Hematopoietic multipotent progenitor cell (in vitro differentiated cells): ENCODE measurements around the gene APELA. TPM values are rescaled to one million over a fixed set of nuclear protein-coding genes. Genes with fewer than 3 reads are reported as not detected.
"Not testable (repeated sequence)": the region's sequence is repeated elsewhere in the genome, so short reads cannot be mapped to it uniquely, and the experiment has no call there.

Experiments
- DNase-seq, 3 donors: peaks; one replicate each; pipeline ENCODE4 v3.0.0-alpha.2; 2011 to 2015; ENCODE audit warnings: low read depth in 2 of 3, low spot score in 2 of 3
- total RNA-seq: library from RNA; depleted of rRNA; stranded (reverse); fragments of >200 nt; gene quantifications from one replicate; pipeline ENCODE4 v1.2.3, GENCODE V29; 2012

APELA gene, protein sequence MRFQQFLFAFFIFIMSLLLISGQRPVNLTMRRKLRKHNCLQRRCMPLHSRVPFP
- not detected for total RNA-seq

- DNase-seq = no peak
These were observed at the start of gene APELA for GRCh38 chr4:164876700-164877324. TSS of gene APELA (plus strand) at chr4:164877178. CDS start at chr4:164877332, 154 bp downstream.

- DNase-seq = no peak
These were observed 48.0 kb upstream of the APELA start for GRCh38 chr4:164828955-164829354.

- no peak for DNase-seq
These were observed 30.4 kb upstream of the APELA start for GRCh38 chr4:164846566-164846965.

GRCh38 chr4:164847016-164847415 is 30.0 kb upstream of the APELA start:
- DNase-seq = no peak

GRCh38 chr4:164847967-164848649 is 28.9 kb upstream of the APELA start:
- no peak for DNase-seq

DNA sequence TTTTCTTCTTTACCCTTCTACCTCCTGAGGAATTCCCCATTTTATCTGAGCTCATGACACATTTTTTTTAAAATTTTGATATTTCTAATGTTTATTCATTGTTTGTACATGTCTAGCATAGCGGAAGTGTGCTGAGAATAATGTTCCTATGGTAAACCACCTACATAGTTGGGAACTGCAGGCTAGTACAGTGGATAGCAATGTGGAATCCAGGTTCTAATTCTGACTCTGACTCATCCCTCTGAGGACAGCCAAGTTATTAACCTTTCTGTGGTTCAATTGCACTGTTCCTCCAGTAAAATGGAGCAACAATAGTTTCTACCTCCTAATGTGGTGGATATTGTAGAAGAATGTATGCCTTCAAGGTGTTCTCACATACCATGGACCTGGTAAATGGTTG is 20.6 kb upstream of the APELA start:
- no peak for DNase-seq

GRCh38 chr4:164866817-164867490 is 10.0 kb upstream of the APELA start:
- no peak for DNase-seq

DNA sequence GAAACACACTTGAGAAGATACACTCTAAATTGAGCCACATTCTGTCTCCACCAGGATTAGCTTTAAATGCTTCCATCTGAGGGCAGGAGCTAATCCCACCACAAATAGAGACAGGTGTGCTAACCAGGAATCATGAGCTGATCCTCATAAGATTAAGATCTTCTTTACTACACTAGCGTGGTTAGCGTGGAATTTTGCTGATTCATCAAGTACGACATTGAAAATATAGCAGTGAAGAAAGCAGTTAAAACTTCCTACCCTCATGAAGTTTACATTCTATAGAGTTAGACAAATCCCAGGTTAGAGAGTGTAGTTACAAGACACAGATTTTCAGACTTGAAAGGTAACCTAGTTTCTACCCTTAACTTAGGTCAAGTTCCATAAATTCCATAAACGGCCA is 5.3 kb upstream of the APELA start:
- no peak for DNase-seq

DNA sequence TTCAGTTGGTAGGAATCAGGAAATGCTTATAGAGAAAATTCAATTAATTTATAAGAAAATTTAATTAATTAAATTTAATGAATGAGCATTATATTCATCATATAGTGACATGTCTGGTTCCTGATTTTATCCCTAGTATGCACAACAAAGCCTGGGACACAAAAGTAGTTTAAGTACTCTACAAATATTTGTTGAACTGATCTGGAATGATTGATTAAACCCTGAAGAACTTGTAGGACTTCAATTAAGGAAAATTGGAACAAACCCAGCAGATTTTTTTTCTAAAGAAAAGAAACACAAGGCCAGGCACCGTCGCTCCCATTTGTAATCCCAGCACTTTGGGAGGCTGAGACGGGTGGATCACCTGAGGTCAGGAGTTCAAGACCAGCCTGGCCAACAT is 4.5 kb upstream of the APELA start:
- no peak for DNase-seq

- no peak for DNase-seq
These were observed 2.2 kb upstream of the APELA start for GRCh38 chr4:164874789-164875188.

GRCh38 chr4:164880489-164881262 is 3.7 kb downstream of the APELA start:
- DNase-seq = no peak

DNA sequence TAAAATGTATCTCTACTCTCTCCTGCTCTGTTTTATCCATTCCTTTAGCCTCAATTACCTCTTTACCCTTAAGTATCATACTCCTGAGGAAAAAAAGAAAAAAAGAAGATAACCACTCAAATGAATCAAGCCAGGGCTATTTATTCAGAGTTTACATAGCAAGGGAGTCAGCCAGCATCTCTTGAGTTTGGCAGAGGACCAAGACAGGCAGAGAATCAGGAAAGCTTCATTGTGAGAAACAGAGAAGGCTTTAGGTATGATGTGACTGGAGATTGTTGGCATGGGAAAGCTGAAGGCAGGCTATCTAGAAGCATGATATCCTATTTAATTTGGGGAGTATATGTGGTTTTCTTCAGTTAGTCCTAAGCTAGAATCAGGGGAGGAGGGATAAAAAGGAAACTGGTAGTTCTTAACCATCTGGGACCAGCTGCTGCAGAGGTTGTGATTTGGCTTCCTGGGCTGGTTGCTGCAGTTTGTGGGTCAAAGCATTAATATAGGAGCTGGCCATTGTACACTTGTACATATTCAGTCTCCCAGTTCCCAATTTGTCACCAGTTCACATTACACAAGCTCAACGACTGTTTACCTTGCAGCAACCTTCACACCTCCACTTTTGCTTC is 11.2 kb downstream of the APELA start:
- no peak for DNase-seq

GRCh38 chr4:164890691-164891090 is 13.7 kb downstream of the APELA start:
- no peak for DNase-seq

DNA sequence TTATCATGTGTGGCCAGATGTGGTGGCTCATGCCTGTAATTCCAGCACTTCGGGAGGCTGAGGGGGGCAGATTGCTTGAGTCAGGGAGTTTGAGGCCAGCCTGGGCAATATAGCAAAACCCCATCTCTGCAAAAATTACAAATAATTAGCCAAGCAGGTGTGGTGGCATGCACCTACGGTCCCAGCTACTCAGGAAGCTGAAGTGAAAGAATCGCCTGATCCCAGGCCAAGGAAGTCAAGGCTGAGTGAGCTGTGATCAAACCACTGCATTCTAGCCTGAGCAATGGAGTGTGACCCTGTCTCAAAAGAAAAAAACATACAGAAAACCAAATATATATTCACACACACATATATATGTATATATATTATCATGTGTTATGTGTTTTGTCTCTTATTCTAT is 15.0 kb downstream of the APELA start:
- DNase-seq = no peak

DNA sequence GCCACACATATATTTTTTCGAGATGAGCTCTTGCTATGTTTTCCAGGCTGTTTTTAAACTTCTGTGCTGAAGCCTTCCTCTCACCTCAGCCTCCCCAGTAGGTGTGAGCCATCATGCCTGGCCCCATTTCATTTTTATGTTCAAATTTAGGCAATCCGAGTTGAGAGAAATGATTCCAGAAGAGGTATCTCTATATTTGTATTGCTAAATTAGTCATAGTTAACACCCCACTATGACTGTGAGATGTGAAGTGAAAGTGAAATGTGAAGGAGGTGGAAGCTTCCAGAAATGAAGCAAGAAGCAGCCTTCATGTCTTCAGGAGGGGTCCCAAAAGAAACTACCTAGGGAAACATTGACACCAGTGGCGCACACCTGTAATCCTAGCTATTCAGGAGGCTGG is 17.7 kb downstream of the APELA start:
- DNase-seq = no peak

- no peak for DNase-seq
These were observed 25.6 kb downstream of the APELA start for GRCh38 chr4:164902608-164903007.

- DNase-seq = no peak
These were observed 27.4 kb downstream of the APELA start for GRCh38 chr4:164904336-164904735.

DNA sequence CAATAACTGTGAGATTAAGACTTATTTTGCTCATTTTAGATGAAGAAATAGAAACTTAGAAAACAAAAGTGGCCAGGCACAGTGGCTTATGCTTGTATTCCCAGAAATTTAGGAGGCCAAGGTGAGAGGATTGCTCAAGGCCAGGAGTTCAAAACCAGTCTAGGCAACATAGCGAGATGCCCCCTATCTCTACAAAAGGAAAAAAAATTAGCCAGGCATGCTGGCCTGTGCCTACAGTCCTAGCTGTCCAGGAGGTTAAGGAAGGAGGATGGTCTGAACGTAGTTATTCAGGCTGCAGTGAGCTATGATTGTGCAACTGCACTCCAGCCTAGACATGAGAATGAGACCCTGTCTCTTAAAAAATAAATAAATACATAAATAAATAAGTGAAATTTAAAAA is 28.0 kb downstream of the APELA start:
- no peak for DNase-seq

DNA sequence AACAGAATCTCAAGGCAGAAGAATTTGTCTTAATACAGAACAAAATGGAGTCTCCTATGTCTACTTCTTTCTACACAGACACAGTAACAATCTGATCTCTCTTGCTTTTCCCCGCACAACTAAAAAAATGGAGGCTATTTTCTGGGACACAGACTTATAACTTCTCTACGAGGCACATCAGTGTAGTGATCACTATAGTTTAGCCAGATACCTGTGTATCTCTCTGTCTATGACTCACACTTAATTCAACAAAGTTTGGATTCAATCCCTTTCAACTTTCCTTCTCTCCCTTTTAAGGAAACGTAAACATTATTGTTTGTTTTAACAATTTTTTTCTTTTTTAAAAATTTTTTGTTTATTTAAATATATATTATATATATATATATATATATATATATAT is 29.4 kb downstream of the APELA start:
- DNase-seq = no peak

GRCh38 chr4:164913506-164913905 is 36.5 kb downstream of the APELA start:
- DNase-seq = not testable (repeated sequence)

- DNase-seq = no peak
These were observed 42.0 kb downstream of the APELA start for GRCh38 chr4:164918956-164919355.
